ENCODE results near the gene TFEC.

- TF ChIP-seq, protein P1, sequence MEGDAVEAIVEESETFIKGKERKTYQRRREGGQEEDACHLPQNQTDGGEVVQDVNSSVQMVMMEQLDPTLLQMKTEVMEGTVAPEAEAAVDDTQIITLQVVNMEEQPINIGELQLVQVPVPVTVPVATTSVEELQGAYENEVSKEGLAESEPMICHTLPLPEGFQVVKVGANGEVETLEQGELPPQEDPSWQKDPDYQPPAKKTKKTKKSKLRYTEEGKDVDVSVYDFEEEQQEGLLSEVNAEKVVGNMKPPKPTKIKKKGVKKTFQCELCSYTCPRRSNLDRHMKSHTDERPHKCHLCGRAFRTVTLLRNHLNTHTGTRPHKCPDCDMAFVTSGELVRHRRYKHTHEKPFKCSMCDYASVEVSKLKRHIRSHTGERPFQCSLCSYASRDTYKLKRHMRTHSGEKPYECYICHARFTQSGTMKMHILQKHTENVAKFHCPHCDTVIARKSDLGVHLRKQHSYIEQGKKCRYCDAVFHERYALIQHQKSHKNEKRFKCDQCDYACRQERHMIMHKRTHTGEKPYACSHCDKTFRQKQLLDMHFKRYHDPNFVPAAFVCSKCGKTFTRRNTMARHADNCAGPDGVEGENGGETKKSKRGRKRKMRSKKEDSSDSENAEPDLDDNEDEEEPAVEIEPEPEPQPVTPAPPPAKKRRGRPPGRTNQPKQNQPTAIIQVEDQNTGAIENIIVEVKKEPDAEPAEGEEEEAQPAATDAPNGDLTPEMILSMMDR (IDR thresholded peaks at IDR 0.05; ENCODE audit: low read depth, low read length, poor library complexity, severe bottlenecking) = no peak
- TF ChIP-seq EZH2phosphoT487 (IDR thresholded peaks at IDR 0.05; ENCODE audit: borderline replicate concordance, low read length) = no peak
Observed at GRCh38 chr7:115924411-115924810, 106.2 kb downstream of the TFEC start.
